Epithelial cell of prostate (primary cell): ENCODE measurements around the gene ATP9B.

Experiments used
- DNase-seq: peaks from one replicate; pipeline ENCODE4 v3.0.0-alpha.2; 2011; ENCODE audit warnings: low read depth, low spot score
- H3K27ac ChIP-seq: fragments of 450-650 bp; 2 replicates; pipeline ENCODE4 v1.5.1; 2017; ENCODE audit warnings: mild to moderate bottlenecking

ATP9B gene, protein sequence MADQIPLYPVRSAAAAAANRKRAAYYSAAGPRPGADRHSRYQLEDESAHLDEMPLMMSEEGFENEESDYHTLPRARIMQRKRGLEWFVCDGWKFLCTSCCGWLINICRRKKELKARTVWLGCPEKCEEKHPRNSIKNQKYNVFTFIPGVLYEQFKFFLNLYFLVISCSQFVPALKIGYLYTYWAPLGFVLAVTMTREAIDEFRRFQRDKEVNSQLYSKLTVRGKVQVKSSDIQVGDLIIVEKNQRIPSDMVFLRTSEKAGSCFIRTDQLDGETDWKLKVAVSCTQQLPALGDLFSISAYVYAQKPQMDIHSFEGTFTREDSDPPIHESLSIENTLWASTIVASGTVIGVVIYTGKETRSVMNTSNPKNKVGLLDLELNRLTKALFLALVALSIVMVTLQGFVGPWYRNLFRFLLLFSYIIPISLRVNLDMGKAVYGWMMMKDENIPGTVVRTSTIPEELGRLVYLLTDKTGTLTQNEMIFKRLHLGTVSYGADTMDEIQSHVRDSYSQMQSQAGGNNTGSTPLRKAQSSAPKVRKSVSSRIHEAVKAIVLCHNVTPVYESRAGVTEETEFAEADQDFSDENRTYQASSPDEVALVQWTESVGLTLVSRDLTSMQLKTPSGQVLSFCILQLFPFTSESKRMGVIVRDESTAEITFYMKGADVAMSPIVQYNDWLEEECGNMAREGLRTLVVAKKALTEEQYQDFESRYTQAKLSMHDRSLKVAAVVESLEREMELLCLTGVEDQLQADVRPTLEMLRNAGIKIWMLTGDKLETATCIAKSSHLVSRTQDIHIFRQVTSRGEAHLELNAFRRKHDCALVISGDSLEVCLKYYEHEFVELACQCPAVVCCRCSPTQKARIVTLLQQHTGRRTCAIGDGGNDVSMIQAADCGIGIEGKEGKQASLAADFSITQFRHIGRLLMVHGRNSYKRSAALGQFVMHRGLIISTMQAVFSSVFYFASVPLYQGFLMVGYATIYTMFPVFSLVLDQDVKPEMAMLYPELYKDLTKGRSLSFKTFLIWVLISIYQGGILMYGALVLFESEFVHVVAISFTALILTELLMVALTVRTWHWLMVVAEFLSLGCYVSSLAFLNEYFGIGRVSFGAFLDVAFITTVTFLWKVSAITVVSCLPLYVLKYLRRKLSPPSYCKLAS

DNA sequence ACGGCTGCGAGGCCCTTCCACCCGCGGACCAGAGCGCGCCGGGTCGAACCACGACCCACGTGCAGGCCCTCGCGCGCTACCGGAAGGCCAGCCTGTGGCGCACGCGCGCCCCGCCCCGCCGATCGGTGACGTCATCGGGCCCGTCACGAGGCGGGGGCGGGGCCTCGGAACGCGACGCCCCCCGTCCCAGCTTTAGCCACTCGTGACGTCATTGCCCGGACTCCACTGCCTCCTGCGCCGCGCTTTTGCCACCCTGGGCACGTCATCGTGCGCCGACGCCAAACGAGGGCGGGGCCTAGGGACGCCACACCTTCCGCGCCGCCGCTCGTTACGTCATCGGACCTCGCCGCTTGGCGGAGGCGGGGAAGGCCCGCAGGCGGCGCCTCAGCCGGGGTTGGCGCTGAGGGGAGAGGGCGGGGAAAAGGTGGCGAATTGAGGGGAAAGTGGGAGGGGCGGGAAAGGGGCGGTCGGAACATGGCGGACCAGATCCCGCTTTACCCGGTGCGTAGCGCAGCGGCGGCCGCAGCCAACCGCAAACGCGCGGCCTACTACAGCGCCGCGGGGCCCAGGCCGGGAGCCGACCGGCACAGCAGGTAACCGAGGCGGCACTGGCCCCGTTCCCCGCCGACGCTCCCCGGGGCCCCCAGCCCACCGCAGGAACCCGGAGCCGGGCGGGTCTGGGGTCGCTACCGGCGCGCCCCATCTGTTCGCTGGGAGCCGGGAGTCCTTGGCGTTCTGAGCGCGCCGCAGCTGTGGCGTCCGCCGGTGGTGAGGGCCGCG lies at the start of gene ATP9B:
ATP9B (plus strand) TSS at position 458 of the 780 bp plus-strand sequence; CDS start at position 475, 17 bp downstream.
- DNase-seq = peak; percentile 85
- peak within 1 kb of the TSS; percentile 68 for H3K27ac ChIP-seq

DNA sequence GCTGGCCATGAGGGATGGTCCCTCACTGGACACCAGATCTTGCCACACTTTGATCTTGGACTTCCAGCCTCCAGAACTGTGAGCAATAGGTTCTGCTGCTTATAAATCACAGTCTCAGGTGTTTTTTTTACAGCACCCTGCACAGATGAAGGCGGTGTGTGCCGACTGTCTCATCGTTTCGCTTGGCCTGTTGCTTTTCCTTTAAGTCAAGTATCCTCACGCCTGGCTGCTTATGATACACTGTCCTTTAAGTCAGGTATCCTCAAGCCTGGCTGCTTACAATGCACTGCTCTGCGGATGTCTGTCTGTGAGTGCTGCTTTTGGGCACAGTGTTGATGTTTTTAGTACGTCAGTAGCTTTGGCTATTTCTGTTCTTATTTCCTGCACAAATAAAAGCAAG lies 49.3 kb upstream of the ATP9B start:
- H3K27ac ChIP-seq = no peak overlapping the region
- no peak for DNase-seq

DNA sequence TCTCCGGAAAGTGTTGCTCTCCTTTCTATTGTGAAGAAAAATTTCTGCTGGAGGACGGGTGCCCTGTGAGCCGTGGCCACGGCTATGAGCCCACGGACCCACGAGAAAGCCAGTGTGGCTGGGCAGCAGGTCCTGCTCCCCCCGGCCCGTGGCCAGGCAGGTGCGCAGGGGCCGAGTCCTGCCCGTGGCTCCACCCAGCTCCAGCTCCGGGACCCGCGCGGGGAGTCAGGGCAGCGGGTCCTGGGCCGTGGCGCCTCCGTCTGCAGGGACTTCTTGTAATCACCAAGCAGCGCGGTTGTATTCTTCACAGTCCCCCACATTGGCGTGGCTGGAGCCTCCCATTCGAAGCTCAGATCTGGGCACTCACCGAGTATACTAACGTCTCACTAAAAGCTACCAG lies 46.6 kb upstream of the ATP9B start:
- H3K27ac ChIP-seq = no peak overlapping the region
- no peak for DNase-seq

DNA sequence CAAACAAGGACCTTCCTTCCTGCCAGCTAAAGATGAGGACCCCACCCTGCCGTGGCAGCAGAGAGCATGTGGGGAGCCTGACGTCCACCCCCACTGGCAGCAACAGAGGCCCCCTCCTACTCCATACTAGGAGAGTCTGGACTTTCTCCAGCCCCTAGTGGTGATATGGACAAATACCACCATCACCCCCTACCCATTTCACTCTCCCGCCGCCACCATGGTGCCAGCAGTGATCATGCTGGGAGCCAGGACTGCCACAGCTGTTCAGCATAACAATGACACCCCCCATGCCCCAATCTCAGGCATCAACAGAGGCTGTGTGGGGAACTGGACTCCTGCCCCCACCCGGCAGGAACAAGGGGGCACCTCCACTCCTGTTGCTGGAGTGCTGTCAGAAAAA lies 42.7 kb upstream of the ATP9B start:
- no peak for DNase-seq
- no peak overlapping the region for H3K27ac ChIP-seq

DNA sequence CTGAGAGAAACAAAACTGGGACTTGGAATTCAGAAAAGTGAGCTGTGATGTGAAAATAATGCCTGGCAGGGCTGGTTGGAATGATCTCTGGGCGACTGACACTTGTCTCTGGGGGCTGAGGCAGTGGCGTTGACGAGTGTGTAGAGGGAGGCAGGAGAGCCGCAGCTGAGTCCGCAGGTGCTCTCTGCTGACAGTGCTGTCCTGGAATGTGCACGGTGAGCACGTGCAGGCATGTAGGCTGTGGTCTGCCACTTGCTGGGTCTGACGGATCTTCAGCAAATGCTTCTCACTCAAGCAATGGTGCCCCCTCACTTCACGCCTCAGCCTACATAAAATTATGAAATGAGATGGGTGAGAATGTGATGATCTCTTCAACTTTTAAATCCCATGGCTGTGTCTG lies 38.5 kb upstream of the ATP9B start:
- no peak overlapping the region for H3K27ac ChIP-seq
- DNase-seq = peak; percentile 12

DNA sequence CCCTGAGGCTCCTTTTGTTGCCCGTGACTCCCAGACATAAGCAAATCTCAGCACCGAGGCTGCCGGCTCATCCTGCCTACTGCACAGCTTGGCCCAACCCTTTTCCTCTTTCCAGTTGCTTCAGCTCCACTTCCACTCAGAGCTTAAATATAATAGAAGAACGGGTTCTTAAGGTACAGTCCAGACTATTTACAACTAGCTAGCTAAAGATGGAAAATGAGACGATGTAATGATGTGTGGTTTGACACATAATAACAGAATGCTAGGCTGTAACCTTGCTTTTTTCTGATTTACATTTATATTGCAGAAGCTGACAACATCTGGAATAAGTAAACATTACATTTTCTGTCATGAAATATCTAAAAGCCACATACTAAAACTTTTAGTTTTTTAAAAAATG lies 26.9 kb upstream of the ATP9B start:
- no peak overlapping the region for H3K27ac ChIP-seq
- DNase-seq = no peak

DNA sequence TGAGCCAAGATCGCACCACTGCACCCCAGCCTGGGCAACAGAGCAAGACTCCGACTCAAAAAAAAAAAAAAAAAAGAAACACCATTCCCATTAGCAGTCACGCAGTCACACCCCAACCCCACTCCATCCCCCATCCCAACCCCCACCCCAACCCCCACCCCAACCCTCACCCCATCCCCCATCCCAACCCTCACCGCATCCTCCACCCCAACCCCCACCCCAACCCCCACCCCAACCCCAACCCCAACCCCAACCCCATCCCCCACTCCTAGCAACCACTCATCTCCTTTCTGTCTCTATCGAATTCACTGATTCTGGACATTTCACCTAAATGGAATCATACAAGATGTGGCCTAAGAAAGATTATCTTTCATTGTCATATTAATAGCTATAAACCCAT lies 25.9 kb upstream of the ATP9B start:
- DNase-seq = no peak
- no peak overlapping the region for H3K27ac ChIP-seq

DNA sequence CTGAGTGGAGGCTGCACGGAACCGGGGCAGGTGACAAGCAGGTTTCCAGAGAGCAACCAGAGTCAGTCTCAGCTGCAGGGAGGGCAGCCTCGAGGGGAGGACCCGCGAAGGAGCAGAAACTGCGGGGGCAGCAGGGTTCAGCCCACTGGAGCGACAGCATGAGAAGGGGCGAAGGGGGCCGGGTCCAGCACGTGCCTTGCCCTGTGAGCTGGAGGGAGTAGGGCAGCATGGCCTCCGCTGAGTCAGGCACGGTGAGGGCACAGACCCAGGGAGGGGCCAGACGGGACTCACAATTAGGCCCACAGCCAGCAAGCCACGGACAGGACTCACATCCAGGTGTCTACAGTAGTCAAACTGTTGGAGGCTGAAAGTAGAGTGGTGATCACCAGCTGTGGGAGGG lies 22.7 kb upstream of the ATP9B start:
- no peak overlapping the region for H3K27ac ChIP-seq
- DNase-seq = no peak

DNA sequence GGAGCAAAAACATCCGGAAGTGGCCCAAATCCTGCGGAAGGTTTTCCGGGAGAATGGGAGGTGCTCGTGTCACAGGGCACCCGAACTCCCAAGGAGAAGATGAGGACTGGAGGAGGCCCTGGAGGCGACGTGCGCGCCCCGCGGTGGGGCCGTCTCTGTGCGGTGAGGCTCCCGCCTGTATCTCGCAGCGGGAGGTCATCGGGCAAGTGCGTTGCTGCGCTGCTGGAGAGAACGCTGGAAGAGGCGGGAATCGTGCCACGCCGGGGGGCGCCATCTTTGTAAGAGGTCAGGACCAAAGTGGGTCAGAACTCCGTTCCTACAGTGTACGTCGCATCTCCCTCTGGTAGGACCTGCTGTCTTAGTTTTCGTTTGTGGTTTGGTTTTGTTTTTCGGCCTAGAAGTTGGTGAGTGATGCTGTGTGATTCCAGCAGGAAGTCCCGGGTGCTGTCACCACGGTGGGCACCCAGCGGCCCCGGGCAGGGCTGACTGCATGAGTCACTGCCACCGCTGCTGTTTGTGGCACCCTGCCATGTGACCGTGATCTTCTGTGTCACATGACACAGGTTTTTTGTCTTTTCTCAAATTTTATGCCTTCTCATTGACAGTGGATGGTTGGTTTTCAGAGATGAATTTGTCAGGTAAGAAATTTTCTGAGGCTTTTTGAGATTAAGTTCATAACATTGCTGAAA lies 21.5 kb upstream of the ATP9B start:
- H3K27ac ChIP-seq = no peak overlapping the region
- no peak for DNase-seq

DNA sequence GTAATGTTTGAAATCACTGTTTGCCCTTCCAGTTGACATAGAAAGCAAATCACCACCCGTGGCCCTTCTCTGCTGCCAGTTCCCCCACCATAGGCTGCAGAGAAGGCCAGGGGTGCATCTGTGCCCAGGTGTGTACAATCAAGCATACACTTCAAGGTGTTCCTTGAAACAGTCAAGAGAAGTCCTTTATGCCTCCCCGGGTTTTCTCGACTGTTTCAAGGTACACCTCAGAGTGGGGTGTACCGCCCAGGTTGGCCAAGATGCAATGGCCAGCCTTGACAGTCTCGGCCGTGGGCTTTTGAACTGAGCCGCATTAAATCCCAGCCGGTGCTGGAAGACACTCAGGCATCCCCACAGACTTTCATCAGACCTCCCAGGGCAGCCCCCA lies 21.0 kb upstream of the ATP9B start:
- H3K27ac ChIP-seq = no peak overlapping the region
- DNase-seq = no peak

DNA sequence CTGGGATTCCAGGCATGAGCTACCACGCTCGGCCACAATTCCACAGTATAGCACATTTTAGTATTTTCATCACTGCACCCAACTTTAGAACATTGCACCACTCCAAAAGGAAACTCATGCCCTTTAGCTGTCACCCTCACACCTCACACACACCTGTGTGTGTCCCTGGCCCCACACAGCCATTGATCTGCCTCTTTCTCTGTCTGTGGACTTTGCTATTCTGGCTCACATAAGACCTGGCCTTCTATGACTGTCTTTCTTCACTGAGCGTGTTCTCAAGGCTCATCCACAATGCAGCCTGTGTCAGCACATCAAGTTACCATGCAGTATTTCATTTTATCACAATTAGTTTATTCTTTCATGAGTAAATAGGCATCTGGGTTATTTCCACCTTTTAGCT lies 19.7 kb upstream of the ATP9B start:
- H3K27ac ChIP-seq = no peak overlapping the region
- DNase-seq = no peak

DNA sequence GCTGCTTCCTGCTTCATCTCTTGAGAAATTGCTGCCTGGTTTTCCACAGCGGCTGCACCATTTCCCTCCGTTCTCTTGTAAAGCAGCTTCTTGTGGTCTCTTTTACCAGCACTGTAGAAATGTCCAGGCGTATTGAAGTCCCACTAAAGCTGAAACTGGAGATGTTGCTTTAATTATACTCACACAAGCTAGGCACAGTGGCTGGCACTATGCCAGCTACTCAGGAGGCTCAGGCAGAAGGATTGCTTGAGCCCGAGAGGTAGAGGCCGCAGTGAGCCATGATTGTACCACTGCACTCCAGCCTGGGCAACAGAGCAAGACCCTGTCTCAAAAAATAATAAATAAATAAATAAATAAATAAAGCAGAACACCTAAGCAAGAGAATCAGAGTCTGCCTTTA lies 19.2 kb upstream of the ATP9B start:
- DNase-seq = no peak
- no peak overlapping the region for H3K27ac ChIP-seq

DNA sequence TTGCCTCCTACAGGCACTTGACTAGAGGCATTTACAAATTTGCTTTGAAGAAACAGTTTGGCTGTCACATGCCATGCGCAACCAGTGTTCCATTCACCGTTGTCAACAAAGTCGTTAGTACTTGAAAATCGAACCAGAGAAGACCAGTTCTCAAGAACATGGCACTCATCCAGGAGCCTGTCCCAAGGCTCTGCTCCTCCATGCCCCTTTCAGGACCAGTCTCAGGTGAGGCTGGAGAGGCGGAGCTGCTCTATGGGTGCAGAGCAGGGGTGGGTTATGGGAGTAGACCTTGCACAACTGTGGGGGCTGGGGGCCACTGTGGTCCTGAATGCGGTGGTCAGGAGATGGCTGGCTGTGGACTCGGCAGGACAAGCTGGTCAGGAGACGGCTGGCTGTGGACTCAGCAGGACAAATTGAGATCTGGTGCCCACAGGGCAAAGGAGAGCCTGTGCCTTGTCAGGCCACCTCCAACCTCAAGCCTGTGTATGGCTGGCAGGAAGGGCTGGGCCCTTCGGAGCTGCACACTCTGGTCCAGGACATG lies 12.3 kb upstream of the ATP9B start:
- no peak for DNase-seq
- H3K27ac ChIP-seq = no peak overlapping the region

DNA sequence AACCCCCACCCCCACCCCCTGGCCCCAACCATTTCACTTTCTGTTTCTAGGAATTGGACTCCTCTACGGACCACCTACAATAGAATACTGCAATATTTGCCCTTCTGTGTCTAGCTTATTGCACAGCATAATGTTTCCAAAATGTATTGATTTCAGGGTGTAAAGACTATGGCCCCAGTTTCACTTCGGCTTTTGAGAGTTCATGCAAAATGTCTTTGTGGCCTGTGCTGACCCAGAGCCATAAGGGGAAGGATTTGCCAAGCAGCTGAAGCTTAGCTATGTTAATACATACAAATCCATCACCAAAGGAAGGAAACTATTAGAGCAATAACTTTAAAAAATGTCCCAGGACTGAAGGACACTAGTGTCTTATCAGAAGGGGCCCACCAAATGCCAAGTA lies 11.2 kb upstream of the ATP9B start:
- no peak overlapping the region for H3K27ac ChIP-seq
- DNase-seq = no peak

DNA sequence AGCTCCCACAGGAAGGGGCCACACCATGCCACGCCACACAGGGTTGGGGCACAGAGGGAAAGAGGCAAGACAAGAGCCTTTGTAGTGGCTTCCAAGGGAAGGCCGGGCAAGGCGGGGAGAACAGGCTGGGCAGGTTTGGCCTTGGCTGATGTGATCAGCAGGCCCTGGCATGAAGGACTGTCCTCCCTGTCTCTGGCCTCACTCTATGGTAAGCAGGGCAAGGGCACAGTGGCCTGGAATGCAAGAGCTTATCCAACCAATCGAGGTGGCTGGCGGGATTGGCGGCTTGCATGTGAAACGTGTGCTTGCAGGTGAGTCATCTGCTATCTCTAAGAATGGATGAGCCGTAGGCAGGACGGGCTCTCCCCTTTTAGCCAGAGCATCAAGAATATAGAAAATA lies 6.4 kb upstream of the ATP9B start:
- peak overlapping the region; percentile 64 for H3K27ac ChIP-seq

DNA sequence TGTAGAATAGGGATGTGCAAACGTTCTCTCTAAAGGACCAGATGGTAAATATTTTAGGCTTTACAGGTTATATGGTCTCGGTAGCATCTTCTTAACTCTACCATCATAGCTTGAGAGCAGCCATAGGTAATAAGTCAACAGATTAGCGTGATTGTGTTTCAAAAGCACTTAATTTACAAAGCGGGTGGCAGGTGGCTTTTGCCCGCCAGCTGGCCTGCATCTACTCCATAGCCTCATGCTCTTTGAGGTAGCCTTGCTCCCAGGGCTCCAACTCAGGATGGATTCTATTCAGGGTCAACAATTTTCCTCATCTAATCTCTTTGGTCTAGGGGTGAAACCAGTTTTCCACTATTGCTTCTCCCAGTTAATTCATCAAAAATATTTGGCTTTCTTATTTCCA lies 5.0 kb upstream of the ATP9B start:
- DNase-seq = no peak
- no peak overlapping the region for H3K27ac ChIP-seq

More for the DNA sequence above, 6.4 kb upstream of the ATP9B start:
- DNase-seq = peak; percentile 93

DNA sequence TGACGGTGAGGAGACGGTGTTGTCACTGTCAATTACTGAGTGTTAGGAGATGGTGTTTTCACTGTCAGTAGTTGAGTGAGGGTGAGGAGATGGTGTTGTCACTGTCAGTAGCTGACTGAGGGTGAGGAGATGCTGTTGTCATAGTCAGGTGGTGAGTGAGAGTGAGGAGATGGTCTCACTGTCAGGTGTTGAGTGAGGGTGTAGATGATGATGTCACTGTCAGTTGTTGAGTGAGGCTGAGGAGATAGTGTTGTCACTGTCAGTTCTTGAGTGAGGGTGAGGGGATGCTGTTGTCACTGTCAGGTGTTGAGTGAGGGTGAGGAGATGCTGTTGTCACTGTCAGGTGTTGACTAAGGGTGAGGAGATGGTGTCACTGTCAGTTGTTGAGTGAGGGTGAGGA lies 3.4 kb upstream of the ATP9B start:
- no peak overlapping the region for H3K27ac ChIP-seq
- DNase-seq = no peak

DNA sequence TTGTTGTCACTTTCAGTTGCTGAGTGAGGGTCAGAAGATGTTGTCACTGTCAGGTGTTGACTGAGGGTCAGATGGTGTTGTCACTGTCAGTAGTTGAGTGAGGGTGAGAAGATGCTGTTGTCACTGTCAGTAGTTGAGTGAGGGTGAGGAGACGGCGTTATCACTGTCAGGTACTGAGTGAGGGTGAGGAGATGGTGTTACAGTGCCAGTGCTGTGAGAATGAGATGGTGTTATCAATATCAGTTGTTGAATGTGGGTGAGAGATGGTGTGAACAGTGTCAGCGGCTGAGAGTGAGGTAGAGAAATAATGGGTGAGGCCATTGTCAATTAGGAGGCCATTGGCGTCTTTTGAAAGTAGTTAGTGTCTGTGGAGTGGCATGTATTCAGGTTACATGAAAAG lies 1.6 kb upstream of the ATP9B start:
- H3K27ac ChIP-seq = no peak overlapping the region
- DNase-seq = no peak

DNA sequence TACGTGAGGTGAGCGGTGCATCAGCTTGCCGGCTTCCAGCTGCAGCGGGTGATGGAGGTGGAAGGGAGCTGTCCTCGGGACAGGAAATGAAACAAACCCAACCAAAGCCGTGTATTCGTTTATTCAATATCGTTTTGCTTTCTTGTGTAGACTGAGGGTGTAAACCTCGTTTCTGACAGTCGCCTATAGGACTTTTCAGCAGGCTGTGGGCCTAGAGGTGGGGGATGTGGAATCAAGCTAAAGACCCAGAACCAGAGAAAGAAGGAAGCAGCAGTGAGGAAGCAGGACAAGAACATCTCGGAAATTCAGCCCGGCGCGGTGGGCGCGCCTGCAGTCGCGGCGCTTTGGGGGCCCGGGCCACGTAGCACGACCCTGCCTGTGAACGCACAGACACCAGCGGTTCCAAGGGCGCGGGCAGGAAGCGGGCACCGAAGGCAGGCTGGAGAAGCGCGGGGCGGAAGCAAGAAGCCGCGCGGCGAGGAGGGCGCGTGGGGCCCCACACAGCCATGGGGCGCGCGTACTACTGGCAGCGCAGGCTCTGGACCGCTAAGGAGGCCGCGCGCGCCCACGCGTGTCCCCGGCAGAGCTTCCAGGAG lies 755 bp upstream of the ATP9B start:
- no peak for DNase-seq

More for the DNA sequence above, 755 bp upstream of the ATP9B start:
- peak overlapping the region; percentile 68 for H3K27ac ChIP-seq
